A204.1 (cell line): ENCODE measurements around the gene FDXR.
"Not testable (repeated sequence)": the region's sequence is repeated elsewhere in the genome, so short reads cannot be mapped to it uniquely, and the experiment has no call there.

Experiments used
- FAIRE-seq: peaks from 2 replicates; lab custom pipeline; 2012; peaks lifted over from hg19 to GRCh38; lab: Jason Lieb, UNC

The FDXR gene

GRCh38 chr17:74872313-74873036 is at the start of gene FDXR:
FDXR (minus strand) TSS chr17:74872994; CDS start chr17:74872944, 50 bp downstream.
- FAIRE-seq = no peak

DNA sequence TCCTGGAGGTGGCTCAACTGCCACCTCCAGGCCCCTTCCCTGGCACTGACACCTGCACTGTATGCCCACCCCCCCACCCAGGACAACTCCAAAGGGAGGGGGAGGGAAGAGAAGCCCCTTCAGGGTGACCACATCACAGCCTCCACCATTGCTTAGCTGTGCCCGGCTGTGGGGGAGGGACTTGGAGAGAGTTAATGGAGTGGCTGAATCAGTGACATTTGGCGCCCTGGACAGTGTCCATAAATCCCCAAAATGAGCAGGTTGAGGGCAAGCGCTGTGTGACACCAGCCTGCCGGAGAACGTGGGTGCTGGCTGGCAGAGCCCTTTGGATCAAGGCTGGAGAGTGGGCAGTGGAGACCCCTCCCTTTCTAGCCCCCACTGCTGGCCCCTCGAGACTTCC is 49.4 kb upstream of the FDXR start:
- no peak for FAIRE-seq

- FAIRE-seq = no peak
Measured at GRCh38 chr17:74921769-74922168, 49.0 kb upstream of the FDXR start.

DNA sequence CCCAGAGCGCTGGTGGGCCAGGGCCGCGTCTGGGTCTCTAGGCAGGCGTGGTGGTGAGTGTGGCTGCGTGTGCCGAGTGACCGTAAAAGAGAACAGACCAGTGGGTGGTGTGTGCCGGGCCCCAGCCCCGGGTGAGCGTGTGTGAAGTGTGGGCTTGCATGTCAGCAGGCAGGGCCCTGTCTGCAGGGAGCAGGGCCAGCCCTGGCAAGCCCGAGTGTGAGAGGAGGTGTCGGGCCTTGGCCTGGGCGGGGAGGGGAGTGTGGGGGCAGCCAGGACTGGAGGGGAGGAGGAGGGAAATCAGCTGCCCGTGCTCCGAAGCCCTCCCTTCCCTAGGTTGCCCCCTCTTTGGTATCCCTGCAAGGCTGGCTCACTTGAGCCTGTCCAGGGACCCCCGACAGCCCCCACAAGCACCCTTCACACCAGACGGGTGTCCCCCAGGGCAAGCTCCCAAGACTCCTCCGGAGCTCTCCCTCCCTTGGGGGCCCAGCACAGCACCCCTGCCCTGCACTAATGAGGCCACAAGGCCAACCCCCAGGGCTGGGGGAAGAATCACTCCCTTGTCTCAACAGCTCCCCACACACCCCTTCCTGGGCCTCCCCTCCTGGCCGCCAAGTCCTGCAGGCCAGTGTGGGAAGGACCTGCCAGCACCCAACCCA is 48.4 kb upstream of the FDXR start:
- no peak for FAIRE-seq

DNA sequence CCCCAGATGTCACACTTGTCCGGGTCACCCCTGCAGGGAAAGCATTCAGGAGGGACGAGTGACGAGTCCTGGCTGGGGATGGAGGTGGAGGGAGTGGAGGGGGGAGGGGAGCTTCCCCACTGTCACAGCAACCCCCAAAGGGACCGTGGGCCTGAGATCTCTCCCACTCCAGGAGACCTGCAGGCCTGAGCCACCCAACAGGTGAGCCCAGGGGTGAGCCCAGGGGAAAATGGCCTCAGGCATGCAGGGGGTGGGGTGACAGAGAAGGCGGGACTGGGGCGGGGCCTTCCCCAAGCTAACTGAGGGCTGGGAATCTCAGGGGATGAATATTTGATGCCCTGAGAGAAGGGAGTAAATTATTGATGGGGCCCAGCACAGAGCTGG is 47.8 kb upstream of the FDXR start:
- FAIRE-seq = no peak

- no peak for FAIRE-seq
Measured at GRCh38 chr17:74920306-74920620, 47.5 kb upstream of the FDXR start.

DNA sequence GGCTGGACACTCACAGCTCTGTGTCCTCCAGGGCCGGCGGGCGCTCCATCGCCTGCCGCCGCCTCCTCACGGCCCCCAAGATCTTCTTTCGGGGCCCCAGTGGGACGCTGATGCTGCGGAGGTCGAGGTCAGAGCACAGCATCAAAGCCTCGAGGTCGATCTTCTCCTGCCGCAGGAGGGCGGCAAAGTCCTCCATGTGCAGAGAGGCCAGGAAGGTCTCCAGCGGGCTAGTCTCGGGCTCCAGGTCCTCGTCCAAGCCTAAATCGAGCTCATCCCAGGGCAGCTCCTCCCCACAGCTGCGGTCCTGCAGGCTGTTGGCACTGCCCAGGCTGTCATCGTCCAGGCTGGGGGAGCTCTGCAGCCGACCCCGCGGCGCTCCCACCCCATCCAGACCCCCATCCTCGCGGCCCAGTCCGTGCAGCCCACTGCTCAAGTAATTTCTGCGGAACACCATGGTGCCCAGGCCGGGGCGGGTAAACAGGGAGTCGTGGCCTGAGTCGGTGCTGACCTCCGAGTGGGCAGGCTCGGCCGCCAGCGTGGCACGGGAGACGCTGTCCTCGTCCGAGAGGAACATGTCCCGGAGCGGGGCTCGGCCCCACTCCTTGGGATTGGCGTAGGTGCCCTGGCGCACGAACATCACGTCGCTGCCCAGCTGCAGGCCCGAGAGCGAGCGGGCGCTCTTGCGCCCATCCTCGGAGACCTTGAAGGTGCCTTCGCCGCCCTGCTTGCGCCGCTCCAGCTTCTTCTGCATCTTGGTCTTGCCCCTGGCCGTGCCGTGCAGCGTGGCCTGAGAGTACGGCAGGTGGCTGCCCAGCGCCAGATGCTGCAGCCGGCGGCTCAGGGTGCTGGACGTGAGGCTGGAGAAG is 46.9 kb upstream of the FDXR start:
- no peak for FAIRE-seq

GRCh38 chr17:74918906-74919305 is 46.1 kb upstream of the FDXR start:
- no peak for FAIRE-seq

DNA sequence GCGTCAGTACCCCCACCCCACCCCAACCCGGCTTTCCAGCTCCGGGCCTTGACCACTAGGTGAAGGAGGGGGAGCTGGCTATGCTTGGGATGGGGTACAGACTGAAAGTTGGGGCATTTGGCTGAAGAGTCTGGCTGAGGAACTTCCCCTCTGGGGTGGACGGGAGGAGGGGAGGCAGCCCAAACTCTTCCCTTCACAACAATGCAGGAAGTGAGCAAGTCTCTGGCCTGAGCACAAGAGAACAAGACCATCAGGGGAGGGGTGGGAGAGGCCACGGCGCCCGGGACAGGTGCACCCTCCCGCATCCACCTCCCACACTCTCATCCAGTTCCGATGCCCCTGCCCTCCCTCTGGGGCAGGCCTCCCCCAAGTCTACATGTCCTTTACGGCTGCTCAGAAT is 44.6 kb upstream of the FDXR start:
- FAIRE-seq = no peak

DNA sequence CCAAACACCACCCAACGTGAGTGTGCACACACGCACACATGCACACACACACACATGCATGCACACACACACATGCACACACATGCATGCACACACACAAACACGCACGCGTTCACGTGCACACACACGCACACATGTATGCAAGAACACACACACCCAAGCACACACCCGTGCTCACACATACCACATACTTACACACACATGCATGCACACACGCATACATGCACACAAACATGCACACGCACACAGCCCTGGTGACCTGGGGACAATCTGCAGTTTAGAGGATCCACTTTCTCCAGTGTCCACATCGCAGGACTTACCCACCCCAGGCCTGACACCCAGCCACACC is 44.0 kb upstream of the FDXR start:
- no peak for FAIRE-seq

DNA sequence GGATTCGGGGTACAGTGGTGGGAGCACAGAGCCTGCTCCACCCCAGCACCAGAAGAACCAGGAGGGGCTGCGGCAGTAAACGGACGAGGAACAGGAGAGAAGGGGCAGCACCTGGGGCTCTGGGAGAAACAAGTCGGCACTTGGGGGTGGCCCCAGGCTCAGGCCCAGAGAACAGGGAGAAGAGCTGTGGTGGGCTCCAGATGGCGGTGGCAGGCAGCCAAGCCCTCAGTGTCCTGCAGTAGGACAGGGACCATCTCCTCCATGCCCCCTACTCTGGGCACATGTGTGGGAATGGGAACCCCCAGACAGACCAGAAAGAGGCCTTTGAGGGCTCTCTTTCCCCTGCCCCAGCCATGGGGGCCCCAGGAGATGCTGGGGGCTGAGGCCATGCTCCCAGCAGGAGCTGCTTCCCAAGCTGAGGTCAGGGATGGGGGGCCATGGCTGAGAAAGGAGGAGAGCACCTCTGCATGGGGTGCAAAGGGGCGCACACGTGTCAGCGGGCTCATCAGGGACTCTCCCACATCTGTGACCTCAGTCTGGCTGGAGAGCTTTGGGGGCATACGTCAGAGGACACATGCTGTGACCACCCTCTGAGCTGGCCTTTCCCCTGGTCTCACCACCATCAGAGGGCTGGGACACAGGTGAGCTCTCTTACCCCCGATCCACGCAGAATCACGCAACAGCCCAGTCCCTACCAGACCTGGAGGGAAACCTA is 43.5 kb upstream of the FDXR start:
- FAIRE-seq = no peak

DNA sequence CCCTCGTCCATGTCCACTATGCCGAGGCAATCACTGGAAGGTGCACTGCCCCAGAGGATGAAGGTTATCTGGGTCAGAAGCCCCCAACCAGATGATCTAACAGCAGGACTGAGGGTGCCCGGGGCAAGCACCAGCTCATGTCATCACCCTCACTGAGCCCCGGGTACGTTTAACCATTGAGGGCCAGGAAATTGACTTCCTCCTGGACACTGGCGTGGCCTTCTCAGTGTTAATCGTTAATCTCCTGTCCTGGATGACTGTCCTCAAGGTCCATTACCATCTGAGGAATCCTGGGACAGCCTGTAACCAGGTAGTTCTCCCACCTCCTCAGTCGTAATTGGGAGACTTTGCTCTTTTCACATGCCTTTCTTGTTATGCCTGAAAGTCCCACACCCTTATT is 38.6 kb upstream of the FDXR start:
- not testable (repeated sequence) for FAIRE-seq

DNA sequence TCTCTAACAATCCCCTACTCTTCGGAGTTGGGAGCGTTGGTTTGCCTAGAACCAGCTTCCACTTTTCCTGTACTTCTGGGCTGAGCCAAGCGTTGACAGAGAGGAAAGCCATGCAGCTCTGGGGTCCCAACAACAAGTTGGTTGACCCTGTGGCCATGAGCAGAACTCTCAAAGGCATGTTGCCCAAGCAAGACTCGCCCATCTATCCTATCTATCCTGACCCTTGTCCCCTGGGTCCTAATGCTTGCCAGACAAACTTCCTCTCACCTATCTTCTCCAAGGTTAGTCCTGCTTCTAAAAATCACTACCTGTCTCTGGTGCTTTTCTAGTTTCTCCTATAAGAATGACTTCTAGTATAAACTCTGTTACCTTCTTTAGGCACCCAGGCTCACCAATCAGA is 36.3 kb upstream of the FDXR start:
- FAIRE-seq = not testable (repeated sequence)

DNA sequence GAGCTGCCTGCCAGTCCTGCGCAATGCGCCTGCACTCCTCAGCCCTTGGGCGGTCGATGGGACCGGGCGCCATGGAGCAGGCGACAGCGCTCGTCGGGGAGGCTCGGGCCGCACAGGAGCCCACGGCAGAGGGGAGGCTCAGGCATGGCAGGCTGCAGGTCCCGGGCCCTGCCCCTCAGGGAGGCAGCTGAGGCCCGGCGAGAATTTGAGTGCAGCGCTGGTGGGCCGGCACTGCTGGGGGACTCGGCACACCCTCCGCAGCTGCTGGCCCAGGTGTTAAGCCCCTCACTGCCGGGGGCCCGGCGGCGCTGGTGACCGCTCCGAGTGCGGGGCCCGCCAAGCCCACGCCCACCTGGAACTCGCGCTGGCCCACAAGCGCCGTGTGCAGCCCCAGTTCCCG is 34.2 kb upstream of the FDXR start:
- FAIRE-seq = no peak

DNA sequence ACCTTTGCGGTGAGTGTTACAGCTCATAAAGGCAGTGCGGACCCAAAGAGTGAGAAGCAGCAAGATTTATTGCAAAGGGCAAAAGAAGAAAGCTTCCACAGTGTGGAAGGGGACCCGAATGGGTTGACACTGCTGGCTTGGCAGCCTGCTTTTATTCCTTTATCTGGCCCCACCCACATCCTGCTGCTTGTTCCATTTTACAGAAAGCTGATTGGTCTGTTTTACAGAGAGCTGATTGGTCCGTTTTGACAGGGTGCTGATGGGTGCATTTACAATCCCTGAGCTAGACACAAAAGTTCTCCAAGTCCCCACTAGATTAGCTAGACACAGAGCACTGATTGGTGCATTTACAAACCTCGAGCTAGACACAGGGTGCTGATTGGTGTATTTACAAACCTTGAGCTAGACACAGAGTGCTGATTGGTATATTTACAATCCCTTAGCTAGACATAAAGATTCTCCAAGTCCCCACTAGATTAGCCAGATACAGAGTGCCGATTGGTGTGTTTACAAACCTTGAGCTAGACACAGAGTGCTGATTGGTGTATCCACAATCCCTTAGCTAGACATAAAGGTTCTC is 33.5 kb upstream of the FDXR start:
- FAIRE-seq = not testable (repeated sequence)

GRCh38 chr17:74904687-74905409 is 32.1 kb upstream of the FDXR start:
- FAIRE-seq = no peak

DNA sequence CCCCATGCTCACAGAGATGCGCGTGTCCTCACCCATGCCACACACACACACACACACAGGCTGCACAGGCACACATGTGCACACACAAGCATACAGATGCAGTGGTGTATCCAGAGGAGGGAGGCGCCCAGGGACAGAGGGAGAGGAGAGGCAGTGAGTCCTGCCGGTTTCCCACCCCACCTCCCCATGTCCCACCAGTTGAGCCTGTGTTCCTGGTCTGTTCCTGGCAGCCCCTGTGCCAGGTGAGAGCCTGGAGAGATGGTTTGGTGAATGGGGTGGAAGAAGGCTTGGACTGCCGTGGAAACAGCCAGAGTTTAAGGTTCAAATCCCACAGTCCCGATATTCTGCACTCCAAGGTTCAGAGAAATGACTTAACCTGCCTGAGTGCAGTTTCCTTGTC is 30.9 kb upstream of the FDXR start:
- no peak for FAIRE-seq

DNA sequence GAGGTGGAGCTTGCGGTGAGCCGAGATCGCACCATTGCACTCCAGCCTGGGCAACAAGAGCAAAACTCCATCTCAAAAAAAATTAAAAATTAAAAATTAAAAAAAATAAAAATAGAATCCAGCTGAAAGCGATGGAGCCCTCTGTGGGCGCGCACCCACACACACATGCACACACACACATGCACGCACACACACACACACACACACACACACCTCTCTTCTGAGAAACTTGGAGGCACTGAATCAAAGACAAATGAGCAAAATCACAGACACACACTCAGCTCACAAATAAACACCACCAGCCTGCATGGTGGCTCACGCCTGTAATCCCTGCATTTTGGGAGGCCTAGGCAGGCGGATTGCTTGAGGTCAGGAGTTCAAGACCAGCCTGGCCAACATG is 30.2 kb upstream of the FDXR start:
- no peak for FAIRE-seq

DNA sequence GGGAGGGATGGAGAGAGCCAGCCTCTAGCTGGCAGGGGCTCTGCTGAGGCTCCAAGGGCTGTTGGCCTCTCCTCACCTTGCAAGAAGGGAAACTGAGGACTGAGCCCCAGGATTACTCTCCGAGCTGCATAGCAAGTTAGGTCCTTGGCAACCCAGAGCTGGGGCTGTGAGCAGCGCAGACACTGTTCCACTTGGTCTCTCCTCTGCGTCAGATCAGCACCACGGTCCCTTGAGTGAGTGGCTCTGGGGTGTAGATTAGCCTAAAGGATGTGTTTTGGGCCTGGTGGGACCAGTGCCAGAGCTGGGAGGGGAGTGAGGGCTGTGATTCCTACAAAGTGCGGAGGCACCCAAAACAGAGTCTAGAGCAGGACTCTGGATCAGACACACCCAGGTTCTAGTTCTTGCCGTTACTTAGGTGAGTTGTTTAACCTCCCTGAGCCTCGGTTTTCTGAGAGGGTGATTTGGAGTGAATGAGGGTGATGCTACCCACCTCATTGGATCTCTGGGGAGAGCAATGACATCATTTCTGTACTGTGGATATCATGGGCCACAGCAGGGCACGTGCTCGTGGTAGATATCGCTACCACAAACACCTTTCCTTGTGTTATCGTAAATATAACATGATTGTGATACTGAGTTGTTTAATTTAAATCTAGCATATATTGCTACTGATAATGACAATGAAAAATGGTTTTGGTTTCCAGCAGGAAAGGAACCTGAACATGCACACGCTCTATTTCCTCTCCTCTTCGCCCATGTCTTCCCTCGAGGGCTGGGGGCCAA is 28.8 kb upstream of the FDXR start:
- no peak for FAIRE-seq

DNA sequence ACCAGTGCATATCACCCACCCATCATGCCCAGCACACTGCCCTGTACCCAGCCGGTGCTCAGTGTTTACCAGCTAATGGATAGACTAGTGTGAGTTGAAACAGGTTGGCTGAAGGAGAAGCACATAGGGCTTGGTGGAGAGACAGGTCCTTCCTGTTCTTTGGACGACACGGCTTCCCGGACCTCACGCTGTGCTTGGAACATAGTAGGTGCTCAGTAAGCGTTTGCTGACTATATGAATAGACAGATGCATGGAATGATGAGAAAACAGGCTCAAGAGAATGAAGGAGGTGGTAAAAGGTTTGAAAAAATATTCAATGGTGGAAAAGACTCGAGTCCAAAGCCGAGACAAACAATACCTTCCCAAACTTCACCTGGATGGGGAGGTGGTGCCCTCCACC is 27.4 kb upstream of the FDXR start:
- no peak for FAIRE-seq

DNA sequence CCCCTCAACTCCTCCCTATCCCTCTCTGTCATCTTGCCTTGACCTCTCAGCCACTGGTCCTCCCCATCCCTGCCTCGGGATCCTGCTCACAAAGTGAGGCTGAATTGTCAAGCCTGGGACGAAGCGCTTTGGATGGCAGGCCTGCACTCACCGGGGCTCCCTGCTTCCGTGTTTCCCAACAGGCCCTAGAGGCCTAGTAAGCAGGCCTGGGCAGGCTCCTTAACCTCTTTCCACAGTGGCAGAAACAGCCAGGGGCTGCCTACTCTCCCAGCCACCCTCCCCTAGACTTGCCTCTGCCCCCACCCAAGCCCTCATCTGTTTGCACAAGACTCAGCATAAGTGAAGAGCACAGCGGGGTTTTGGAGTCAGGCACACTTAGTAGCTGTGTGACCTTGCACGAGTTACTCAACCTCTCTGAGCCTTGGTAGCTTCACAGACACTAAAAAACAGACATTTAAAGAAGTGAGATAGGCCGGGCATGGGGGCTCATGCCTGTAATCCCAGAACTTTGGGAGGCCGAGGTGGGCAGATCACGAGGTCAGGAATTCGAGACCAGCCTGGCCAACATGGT is 25.7 kb upstream of the FDXR start:
- no peak for FAIRE-seq
